ENCODE data around the gene UNC79.
"Not testable (repeated sequence)": the region's sequence is repeated elsewhere in the genome, so short reads cannot be mapped to it uniquely, and the experiment has no call there.

UNC79 gene

GRCh38 chr14:93496856-93497741, 66.4 kb downstream of the UNC79 start:
- peak; percentile 74 for FAIRE-seq

DNA sequence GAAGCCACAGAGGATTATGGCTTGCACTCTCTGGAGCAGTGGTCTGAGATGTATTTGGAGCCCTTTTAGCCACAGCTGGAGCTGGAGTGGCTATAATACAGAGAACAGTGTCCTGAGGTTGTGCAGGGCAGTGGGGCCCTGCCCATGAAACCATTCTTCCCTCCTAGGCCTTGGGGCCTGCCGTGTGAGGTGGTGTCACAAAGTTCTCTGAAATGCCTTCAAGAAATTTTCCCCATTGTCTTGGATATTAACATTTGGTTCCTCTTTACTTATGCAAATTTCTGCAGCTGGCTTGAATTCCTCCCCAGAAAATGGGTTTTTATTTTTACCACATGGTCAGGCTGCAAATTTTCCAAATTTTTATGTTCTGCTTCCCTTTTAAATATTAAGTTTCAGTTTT, 79.3 kb downstream of the UNC79 start:
- FAIRE-seq = no peak

- no peak for FAIRE-seq
These were observed 80.3 kb downstream of the UNC79 start for GRCh38 chr14:93511001-93511400.

GRCh38 chr14:93520053-93520607, 89.4 kb downstream of the UNC79 start:
- FAIRE-seq = no peak

- no peak for FAIRE-seq
These were observed 91.5 kb downstream of the UNC79 start for GRCh38 chr14:93522221-93522620.

- not testable (repeated sequence) for FAIRE-seq
These were observed 94.5 kb downstream of the UNC79 start for GRCh38 chr14:93525216-93525615.

DNA sequence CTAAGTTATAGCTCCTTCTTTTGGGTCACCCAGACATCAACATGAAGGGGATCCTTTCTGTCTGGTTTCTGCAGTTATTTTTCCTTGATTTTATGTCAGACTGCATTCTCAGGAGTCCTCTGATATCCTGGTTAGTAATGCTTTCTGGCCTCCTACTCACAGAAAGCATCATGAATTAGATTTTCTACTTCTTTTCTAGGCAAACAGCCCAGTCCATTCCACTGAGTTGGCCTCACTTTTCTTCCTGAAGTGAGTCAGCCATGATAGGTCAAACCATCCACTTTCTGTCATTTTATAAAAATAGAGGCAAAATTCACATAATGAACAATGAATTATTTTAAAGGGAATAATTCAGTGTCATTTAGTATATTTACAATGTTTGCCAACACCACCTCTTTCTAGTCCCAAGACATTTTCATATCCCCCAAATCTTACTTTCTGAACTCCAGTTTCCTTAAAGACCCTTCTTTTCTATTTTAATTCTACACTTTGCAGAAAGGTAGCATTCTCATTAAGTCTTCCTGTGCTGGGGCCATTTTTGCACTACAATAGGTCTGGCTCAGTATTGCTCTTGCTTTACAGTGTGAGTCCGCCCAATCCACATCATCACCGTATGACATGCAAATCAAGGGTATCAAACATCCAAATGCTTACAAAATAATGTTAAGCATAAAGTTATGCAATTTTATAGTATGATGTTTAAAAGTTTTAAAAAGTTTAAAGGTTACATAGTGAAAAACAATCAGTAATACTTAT, 95.1 kb downstream of the UNC79 start:
- no peak for FAIRE-seq

GRCh38 chr14:93527203-93527607, 96.5 kb downstream of the UNC79 start:
- FAIRE-seq = no peak

GRCh38 chr14:93528884-93529558, 98.3 kb downstream of the UNC79 start:
- FAIRE-seq = peak; percentile 5

DNA sequence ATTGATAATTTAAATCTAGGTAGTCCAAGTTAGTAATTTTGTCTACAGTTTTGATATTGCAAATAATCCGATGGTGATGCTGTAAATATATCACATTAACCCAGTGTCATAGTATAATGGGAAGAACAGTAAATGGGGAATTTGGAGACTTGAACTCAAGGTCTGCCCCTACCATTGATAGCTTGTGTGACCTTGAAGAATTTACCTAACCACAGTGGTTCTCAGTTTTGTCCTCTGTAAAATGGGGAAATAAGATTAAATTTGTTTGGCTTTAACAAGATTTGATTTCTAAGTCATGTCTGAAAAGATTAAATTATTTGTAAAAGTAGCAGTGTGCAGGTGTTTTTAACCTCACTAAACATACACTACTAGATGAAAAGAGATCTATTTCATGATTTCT, 100.9 kb downstream of the UNC79 start:
- FAIRE-seq = no peak

- FAIRE-seq = no peak
These were observed 101.8 kb downstream of the UNC79 start for GRCh38 chr14:93532541-93532940.

DNA sequence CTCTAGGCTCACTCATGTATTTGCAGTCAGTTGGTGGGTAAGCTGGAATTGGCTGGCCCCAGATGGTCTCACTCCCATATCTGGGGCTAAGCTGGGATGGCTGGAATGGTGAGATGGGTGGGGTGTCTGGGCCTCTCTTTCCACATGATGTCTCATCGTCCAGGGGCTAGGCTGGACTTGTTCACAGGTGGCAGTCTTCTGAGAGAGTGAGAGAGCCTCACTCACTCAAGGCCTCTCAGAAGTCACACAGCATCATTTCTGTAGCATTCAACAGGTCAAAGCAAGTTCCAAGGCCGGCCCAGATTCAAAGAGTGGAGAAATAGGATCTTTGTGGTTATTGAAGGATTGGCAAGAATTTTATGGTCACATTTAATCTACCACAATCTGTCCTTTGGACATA, 102.7 kb downstream of the UNC79 start:
- no peak for FAIRE-seq

DNA sequence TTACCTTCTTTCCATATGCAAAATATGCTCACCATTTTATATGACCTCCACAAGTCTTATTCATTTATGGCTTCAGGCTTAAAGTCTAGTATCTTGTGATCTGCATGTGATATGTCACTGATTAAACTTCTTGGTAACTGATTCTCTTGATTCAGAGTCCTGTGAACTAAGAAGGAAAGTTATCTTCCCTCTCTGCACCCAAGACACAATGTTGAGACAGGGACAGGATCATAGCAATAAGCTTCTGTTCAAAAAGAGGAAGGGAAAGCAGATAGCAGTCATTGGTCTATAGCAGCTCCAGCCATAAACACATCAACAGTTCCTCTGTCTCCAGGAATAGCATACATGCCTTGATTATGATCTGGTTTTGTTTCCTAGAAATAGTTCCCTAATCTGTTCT, 103.1 kb downstream of the UNC79 start:
- no peak for FAIRE-seq

- FAIRE-seq = no peak
These were observed 104.8 kb downstream of the UNC79 start for GRCh38 chr14:93535537-93535936.

GRCh38 chr14:93536945-93537344, 106.2 kb downstream of the UNC79 start:
- FAIRE-seq = no peak

DNA sequence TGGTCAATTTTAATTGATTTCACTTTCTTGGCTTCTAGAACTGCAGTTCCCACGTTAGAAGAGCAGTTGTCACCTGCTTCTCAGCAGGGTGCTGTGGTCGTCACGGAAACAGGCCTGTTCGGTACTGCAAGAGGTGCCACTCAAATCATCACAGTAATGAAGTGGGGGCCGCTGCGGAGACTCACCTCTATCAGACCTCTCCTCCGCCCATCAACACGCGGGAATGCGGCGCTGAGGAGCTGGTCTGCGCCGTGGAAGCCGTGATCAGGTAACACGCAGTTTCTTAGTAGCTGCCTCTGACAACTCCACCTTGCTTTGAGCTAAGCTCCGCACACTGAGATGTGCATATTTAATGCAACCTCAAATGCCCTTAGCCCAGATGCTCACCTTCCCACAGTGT, 107.2 kb downstream of the UNC79 start:
- no peak for FAIRE-seq

GRCh38 chr14:93538413-93538812, 107.7 kb downstream of the UNC79 start:
- FAIRE-seq = no peak

DNA sequence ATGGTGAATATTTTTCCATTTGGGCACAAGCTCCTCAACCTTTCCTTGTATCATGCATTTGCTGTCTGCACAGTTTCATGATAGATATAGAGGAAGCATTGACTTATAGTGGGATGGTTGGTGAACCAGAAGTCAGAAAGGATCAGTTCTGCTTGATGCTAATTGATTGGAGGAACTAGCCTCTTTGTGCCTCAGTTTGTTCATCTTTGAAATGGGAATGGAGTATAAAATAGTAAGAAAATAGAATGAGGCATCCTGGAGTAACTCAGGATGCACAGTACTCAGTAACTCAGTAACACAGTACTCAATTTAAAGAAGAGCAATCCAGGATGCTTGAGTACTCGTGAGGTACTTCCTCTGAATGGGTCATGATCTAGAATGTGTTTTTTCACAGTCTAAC, 109.5 kb downstream of the UNC79 start:
- no peak for FAIRE-seq

DNA sequence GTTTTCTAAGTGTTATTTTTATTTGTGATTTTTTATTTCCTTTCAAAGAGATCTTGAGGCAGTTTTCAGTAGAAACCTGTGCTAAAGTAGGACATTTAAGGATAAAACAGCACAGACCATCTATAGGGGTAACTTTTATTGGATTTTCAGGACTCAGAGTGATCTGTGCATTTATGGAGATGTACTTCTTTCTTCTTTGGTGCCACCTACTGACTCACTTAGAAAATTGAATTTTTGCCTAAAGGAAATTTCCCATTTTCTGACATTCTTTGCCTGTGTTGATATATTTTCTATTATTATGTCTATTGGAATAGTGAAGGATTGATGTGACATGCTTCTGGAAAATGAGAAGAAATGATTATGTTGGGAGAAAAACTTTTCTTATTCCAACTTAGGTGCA, 113.0 kb downstream of the UNC79 start:
- FAIRE-seq = peak; percentile 94

- FAIRE-seq = no peak
These were observed 113.5 kb downstream of the UNC79 start for GRCh38 chr14:93544212-93544611.

- FAIRE-seq = peak; percentile 38
These were observed 115.9 kb downstream of the UNC79 start for GRCh38 chr14:93546642-93547041.

DNA sequence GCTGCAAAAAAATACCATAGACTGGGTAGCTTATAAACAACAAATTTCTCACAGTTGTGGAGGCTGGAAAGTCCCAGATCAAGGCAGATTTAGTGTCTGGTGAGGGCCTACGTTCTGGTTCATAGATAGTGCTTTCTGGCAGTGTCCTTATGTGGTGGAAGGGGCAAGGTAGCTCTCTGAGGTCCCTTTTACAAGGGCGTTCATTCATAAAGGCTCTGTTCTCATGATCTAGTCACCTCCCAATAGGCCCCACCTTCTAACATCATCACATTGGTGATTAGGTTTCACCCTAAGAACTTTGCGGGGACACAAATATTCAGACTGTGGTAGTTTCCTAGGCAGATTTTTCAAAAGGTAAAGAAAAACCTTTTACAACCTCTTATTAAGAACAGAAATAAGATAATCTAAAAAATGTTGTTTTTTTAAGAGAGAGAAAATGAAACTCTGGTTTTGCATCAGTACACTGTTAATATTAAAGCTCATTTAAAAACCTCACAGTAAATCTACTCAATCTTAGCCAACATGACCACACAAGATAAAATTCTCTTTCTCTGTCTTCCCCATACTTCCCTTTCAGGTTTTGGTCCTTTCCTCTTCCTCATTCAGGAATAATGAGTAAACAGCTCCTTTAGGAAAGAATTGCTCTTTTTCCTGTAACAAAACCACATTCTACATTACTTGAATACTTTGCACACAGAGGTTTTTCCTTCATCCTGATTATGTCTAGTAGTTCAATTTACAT, 117.5 kb downstream of the UNC79 start:
- peak; percentile 49 for FAIRE-seq

- peak; percentile 9 for FAIRE-seq
These were observed 118.9 kb downstream of the UNC79 start for GRCh38 chr14:93549595-93549994.
